Left cardiac atrium (tissue), 4 donors: ENCODE measurements around the gene HYAL1. TPM values are rescaled to one million over a fixed set of nuclear protein-coding genes. Genes with fewer than 3 reads are reported as not detected.
"Not testable (repeated sequence)": the region's sequence is repeated elsewhere in the genome, so short reads cannot be mapped to it uniquely, and the experiment has no call there.

ENCODE experiments used
- ATAC-seq, 2 donors: fragments of 200-7000 bp; cut with Tn5 transposase; one replicate each; pipeline ENCODE4 v1.9.1; 2020; ENCODE audit warnings: mild to moderate bottlenecking in 2 of 2, moderate library complexity in 2 of 2
- DNase-seq: peaks from one replicate; pipeline ENCODE4 v3.0.0-alpha.2; 2020
- intact Hi-C, 2 donors: fragments of 100-400 bp; cut with DNase I; formaldehyde crosslinking; loops; one replicate each; pipeline versions ENCODE4 v1.14.1 to v1.15.1; 2022 to 2023
- total RNA-seq, 2 donors: library from RNA; stranded (reverse); fragmentation: NEBNext Ultra II Directional; extraction: Animal tissue kit (Norgen Biotek cat#: 25700); gene quantifications; one replicate each; pipeline ENCODE4 v1.2.1, GENCODE V29; 2021
- donor health status: DM: no; HTN: yes; CAD: no.
- donor health status: DM: no; HTN: yes; CAD: no; lungs with severe emphysema.
- donor health status: DM: yes; HTN: yes; CAD: no.
- donor health status: Dilated cardiomyopathy.

The HYAL1 gene
- total RNA-seq, 2 donors from 2014 or later = 24.6 to 26.6 TPM

- intact Hi-C loops = no loop called here
- ATAC-seq (peak; percentile 15 to 21), DNase-seq (peak; percentile 65)
These were observed 34.5 kb downstream of the HYAL1 start, which contains the start of gene SEMA3B for GRCh38 chr3:50268703-50269451. Gene SEMA3B, plus strand, starts transcription at chr3:50269147. Its CDS starts 94 bp downstream, at chr3:50269241.

- DNase-seq (no peak), ATAC-seq (no peak)
- intact Hi-C loops = no loop called here
These were observed 35.1 kb downstream of the HYAL1 start for GRCh38 chr3:50268276-50268675.

- DNase-seq (peak; percentile 78), ATAC-seq (peak; percentile 36 to 40)
- intact Hi-C loops = no loop called here
These were observed 36.0 kb downstream of the HYAL1 start for GRCh38 chr3:50267280-50267913.

- intact Hi-C loops = no loop called here
- DNase-seq = no peak
- ATAC-seq = no peak
These were observed 36.5 kb downstream of the HYAL1 start for GRCh38 chr3:50266836-50267235.

- ATAC-seq (no peak), DNase-seq (no peak)
These were observed 37.4 kb downstream of the HYAL1 start for GRCh38 chr3:50266017-50266416.

GRCh38 chr3:50265571-50265970, 37.8 kb downstream of the HYAL1 start:
- intact Hi-C loops = no loop called here
- ATAC-seq = no peak
- DNase-seq = no peak

More at GRCh38 chr3:50266017-50266416, 37.4 kb downstream of the HYAL1 start:
- intact Hi-C loops = no loop called here

- ATAC-seq (no peak), DNase-seq (no peak)
- intact Hi-C loops = no loop called here
These were observed 38.3 kb downstream of the HYAL1 start for GRCh38 chr3:50264964-50265485.

GRCh38 chr3:50264383-50264963, 38.9 kb downstream of the HYAL1 start:
- ATAC-seq = peak; percentile 53 to 64

GRCh38 chr3:50263478-50264382, 39.6 kb downstream of the HYAL1 start:
- no peak for ATAC-seq
- no peak for DNase-seq
- intact Hi-C loops = no loop called here

More at GRCh38 chr3:50264383-50264963, 38.9 kb downstream of the HYAL1 start:
- intact Hi-C loops = no loop called here
- peak; percentile 72 for DNase-seq

- intact Hi-C loops = no loop called here
- no peak for DNase-seq
- ATAC-seq = no peak
These were observed 40.6 kb downstream of the HYAL1 start for GRCh38 chr3:50262778-50263177.

- ATAC-seq, DNase-seq, intact Hi-C loops: not testable (repeated sequence)
These were observed 41.2 kb downstream of the HYAL1 start for GRCh38 chr3:50262200-50262599.

GRCh38 chr3:50261505-50261904, 41.9 kb downstream of the HYAL1 start:
- no peak for DNase-seq
- intact Hi-C loops = no loop called here
- ATAC-seq = no peak

- ATAC-seq (no peak), DNase-seq (no peak)
- intact Hi-C loops = no loop called here
These were observed 42.4 kb downstream of the HYAL1 start for GRCh38 chr3:50260942-50261441.

- ATAC-seq (peak; percentile 79 to 87), DNase-seq (peak; percentile 96)
- intact Hi-C loops = no loop called here
These were observed 43.1 kb downstream of the HYAL1 start for GRCh38 chr3:50260027-50260941.

GRCh38 chr3:50259432-50260026, 43.8 kb downstream of the HYAL1 start:
- ATAC-seq (peak in 1 of 2 donors; percentile 1), DNase-seq (no peak)
- intact Hi-C loops = no loop called here

- DNase-seq = no peak
- no peak for ATAC-seq
- intact Hi-C loops = no loop called here
These were observed 44.4 kb downstream of the HYAL1 start for GRCh38 chr3:50258979-50259378.

GRCh38 chr3:50258029-50258680, 45.2 kb downstream of the HYAL1 start:
- intact Hi-C loops = no loop called here
- DNase-seq = no peak
- no peak for ATAC-seq
